HEK293T (cell line): ENCODE measurements around the gene COQ10B.

Experiments
- BHLHE40 ChIP-seq: fragments of 450-650 bp; IDR thresholded peaks from 2 replicates; pipeline ENCODE4 v1.6.1; 2016; ENCODE audit warnings: mild to moderate bottlenecking, moderate library complexity, borderline replicate concordance
- ELF4 ChIP-seq: fragments of 450-650 bp; IDR thresholded peaks from 2 replicates; pipeline ENCODE4 v1.6.1; 2017; ENCODE audit warnings: antibody characterized with exemption
- FOXA1 ChIP-seq: fragments of 450-650 bp; IDR thresholded peaks from 2 replicates; pipeline ENCODE4 v1.6.1; 2016; ENCODE audit warnings: mild to moderate bottlenecking
- FOXK2 ChIP-seq: fragments of 450-650 bp; IDR thresholded peaks from 2 replicates; pipeline ENCODE4 v1.6.1; 2016; ENCODE audit warnings: mild to moderate bottlenecking
- FOXM1 ChIP-seq: fragments of 450-650 bp; IDR thresholded peaks from 2 replicates; pipeline ENCODE4 v1.6.1; 2017; ENCODE audit warnings: mild to moderate bottlenecking, borderline replicate concordance
- HDGF ChIP-seq: fragments of 450-650 bp; IDR thresholded peaks from 2 replicates; pipeline ENCODE4 v1.6.1; 2017; ENCODE audit warnings: antibody characterized with exemption, borderline replicate concordance
- NFRKB ChIP-seq: fragments of 450-650 bp; IDR thresholded peaks from 2 replicates; pipeline ENCODE4 v1.6.1; 2016; ENCODE audit warnings: mild to moderate bottlenecking, moderate library complexity
- PKNOX1 ChIP-seq: fragments of 450-650 bp; IDR thresholded peaks from 2 replicates; pipeline ENCODE4 v1.6.1; 2016
- SP1 ChIP-seq: fragments of 450-650 bp; IDR thresholded peaks from 2 replicates; pipeline ENCODE4 v1.6.1; 2017
- SUZ12 ChIP-seq: fragments of 450-650 bp; IDR thresholded peaks from 2 replicates; pipeline ENCODE4 v1.6.1; 2016; ENCODE audit warnings: mild to moderate bottlenecking
- TARDBP ChIP-seq: fragments of 450-650 bp; IDR thresholded peaks from 2 replicates; pipeline ENCODE4 v1.6.1; 2016
- ZNF384 ChIP-seq: fragments of 450-650 bp; IDR thresholded peaks from 2 replicates; pipeline ENCODE4 v1.6.1; 2016

DNA sequence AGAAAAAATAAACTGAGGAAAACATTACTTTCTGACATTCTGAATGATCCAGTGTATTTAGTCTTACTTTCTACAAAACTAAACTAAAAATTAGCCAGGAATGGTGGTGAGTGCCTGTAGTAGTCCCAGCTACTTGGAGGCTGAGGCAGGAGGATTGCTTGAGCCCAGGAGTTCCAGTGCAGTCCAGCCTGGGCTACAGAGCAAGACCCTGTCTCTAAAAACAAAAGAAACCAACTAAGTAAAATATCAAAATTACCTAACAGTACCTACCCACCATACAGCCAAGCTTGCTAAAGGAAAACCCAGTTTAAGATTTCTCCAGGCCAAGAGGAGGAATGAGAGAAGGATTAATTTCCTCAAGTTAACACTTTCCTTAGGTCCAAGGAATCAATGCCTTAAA, 43.3 kb downstream of the COQ10B start:
- TF ChIP-seq SUZ12: no peak
- TF ChIP-seq FOXK2: no peak
- no peak for TF ChIP-seq ZNF384
- TF ChIP-seq HDGF: no peak
- TF ChIP-seq BHLHE40: no peak
- no peak for TF ChIP-seq TARDBP
- TF ChIP-seq FOXA1: no peak
- TF ChIP-seq PKNOX1: no peak
- TF ChIP-seq NFRKB: no peak
- no peak for TF ChIP-seq FOXM1
- TF ChIP-seq ELF4: no peak
- TF ChIP-seq SP1: no peak
